ENCODE data around the gene CDK1. TPM values are rescaled to one million over a fixed set of nuclear protein-coding genes. Genes with fewer than 3 reads are reported as not detected.
A peak's percentile ranks its signal among the peaks of the same experiment; 100 is the strongest.

CDK1 gene
- total RNA-seq, 4 donors from 2014 or later: 1.8 to 5.9 (median 3.2) TPM

DNA sequence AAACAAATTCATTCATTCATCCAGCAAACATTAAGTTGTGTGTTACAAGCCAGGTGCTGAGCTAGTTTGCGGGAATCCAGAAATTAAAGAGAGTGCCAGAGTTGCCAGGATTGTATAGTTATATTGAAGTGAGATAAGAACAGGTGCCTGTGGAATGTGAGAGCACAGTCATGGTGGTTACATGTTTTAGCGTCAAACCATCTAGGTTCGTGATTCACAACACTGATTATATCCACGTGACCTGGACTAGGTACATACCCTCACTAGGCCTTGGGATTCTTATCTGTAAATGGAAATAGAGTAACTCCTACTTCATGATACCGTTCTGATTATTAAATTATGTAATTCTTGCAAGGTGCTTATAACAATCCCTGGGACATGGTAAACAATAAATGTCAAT, 24.5 kb upstream of the CDK1 start:
- intact Hi-C loops (cut with DNase I): no loop called here
- no peaks in the 10 kb centered on the region for H3K9me3 ChIP-seq
- 95 to 96% methylated on average over 5 of the region's 5 CpGs for WGBS, 2 donors
- H3K4me3 ChIP-seq (replicated peaks in 1 of 3): no peak overlapping the region
- no peaks in the 10 kb centered on the region for H3K36me3 ChIP-seq
- no peak for TF ChIP-seq POLR2A (IDR thresholded peaks at IDR 0.05)
- TF ChIP-seq, protein P1, sequence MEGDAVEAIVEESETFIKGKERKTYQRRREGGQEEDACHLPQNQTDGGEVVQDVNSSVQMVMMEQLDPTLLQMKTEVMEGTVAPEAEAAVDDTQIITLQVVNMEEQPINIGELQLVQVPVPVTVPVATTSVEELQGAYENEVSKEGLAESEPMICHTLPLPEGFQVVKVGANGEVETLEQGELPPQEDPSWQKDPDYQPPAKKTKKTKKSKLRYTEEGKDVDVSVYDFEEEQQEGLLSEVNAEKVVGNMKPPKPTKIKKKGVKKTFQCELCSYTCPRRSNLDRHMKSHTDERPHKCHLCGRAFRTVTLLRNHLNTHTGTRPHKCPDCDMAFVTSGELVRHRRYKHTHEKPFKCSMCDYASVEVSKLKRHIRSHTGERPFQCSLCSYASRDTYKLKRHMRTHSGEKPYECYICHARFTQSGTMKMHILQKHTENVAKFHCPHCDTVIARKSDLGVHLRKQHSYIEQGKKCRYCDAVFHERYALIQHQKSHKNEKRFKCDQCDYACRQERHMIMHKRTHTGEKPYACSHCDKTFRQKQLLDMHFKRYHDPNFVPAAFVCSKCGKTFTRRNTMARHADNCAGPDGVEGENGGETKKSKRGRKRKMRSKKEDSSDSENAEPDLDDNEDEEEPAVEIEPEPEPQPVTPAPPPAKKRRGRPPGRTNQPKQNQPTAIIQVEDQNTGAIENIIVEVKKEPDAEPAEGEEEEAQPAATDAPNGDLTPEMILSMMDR (IDR thresholded peaks at IDR 0.05): no peak
- DNase-seq: no peak
- H3K27me3 ChIP-seq: no peaks in the 10 kb centered on the region
- no peaks in the 10 kb centered on the region for H3K4me1 ChIP-seq
- no peak overlapping the region for H3K27ac ChIP-seq

DNA sequence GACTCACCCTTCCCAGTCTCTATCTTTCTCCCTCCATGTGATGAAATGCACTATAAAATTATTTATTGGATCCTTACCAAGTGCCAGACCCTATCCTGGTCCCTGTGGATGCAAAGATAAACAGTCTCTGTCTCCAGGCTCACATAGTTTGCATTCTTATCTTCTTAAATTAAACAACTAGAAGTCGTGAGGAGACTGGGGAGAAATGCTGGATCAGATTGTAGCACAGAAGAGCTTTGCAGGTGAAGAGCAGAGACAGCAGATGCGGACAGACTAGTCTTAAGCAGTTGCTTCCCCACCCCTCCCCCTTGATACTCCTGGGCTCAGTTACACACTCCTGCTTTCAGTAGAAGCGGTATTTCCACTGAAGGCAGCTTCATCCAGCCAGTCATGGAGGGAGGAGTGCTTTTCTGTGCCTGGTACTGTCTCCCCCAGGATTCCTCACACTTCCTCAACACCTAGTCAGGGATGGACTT, 20.8 kb upstream of the CDK1 start:
- no peak overlapping the region for H3K27ac ChIP-seq
- TF ChIP-seq POLR2A (IDR thresholded peaks at IDR 0.05): no peak
- TF ChIP-seq, protein P1 (IDR thresholded peaks at IDR 0.05): no peak
- 26 to 29% methylated on average over 3 of the region's 3 CpGs for WGBS, 2 donors
- H3K36me3 ChIP-seq: no peaks in the 10 kb centered on the region
- DNase-seq: peak in 1 of 2 donors; percentile 5
- H3K9me3 ChIP-seq: no peaks in the 10 kb centered on the region
- no peaks in the 10 kb centered on the region for H3K27me3 ChIP-seq
- H3K4me3 ChIP-seq (replicated peaks in 1 of 3): no peak overlapping the region
- no peaks in the 10 kb centered on the region for H3K4me1 ChIP-seq
- intact Hi-C loops (cut with DNase I): no loop called here

DNA sequence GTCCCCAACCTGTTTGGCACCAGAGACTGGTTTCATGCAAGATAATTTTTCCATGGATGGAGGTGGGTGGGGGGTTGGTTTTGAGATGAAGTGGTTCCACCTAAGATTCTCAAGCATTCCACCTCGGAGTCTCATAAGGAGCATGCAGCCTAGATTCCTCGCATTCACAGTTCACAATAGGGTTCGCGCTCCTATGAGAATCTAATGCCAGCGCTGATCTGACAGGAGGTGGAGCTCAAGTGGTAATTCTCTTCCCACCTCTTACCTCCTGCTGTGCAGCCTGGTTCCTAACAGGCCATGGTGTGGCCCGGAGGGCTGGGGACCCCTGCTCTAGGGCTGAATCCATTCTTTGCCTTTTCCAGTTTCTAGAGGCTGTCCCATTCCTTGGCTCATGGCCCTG, 19.1 kb upstream of the CDK1 start:
- no peaks in the 10 kb centered on the region for H3K36me3 ChIP-seq
- intact Hi-C loops (cut with DNase I): no loop called here
- WGBS, 2 donors: 91% methylated on average over 6 of the region's 6 CpGs

DNA sequence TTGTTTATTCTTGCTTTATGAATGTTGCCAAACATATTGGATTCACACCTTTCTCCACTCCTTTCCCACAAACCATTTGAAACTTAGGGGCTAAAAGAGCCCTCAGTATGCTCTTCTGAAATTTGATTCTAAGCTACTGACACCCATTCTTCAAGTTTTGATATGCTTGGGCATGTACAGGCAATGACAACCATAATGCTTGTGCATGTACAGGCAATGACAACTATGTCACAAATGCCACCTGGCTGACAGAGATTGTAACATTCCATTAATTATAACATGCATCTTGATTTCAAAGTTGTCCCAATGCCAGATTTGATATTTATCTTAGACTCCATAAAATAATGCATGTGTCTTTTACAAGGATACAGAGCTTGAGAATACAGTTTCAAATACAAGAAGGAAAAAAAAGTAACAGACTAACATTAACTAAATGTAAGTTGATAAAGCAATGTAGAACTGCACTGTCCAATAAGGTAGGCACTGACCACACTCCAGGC, 17.5 kb upstream of the CDK1 start:
- no peak for TF ChIP-seq POLR2A (IDR thresholded peaks at IDR 0.05)
- TF ChIP-seq, protein P1 (IDR thresholded peaks at IDR 0.05): no peak
- Histone ChIP-seq H3K4me3 (replicated peaks in 1 of 3) (no peak overlapping the region), H3K27ac (no peak overlapping the region), H3K36me3 (no peaks in the 10 kb centered on the region), H3K4me1 (no peaks in the 10 kb centered on the region), H3K9me3 (no peaks in the 10 kb centered on the region), H3K27me3 (no peaks in the 10 kb centered on the region)
- no peak for DNase-seq
- intact Hi-C loops (cut with DNase I): loop anchor here (10.0 kb wide), 1 partner anchor 316 kb away; no protein-coding TSS in a partner anchor

More for the DNA sequence above, 19.1 kb upstream of the CDK1 start:
- Histone ChIP-seq H3K27ac (no peak overlapping the region), H3K4me1 (no peaks in the 10 kb centered on the region), H3K27me3 (no peaks in the 10 kb centered on the region), H3K9me3 (no peaks in the 10 kb centered on the region), H3K4me3 (replicated peaks in 1 of 3) (no peak overlapping the region)
- TF ChIP-seq POLR2A (IDR thresholded peaks at IDR 0.05): no peak
- TF ChIP-seq, protein P1 (IDR thresholded peaks at IDR 0.05): no peak
- no peak for DNase-seq

DNA sequence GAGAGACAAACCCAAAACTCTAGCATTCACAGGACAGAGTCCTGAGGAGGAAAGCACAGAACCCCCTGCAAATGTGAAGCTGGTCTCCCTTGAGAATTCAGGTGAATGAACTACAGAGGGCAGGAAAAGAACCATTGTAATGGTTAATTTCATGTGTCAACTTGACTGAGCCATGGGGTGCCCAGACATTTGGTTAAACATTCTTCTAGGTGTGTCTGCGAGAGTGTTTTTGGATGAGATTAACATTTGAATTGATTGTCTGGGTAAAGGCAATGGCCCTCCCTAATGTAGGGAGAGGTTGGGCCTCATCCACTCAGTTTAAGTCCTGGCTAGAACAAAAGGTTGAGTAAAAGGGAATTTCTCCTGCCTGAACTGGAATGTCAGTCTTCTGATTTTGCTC, 15.7 kb upstream of the CDK1 start:
- TF ChIP-seq, protein P1 (IDR thresholded peaks at IDR 0.05): no peak
- TF ChIP-seq POLR2A (IDR thresholded peaks at IDR 0.05): no peak
- Histone ChIP-seq H3K36me3 (no peaks in the 10 kb centered on the region), H3K4me3 (replicated peaks in 1 of 3) (no peak overlapping the region), H3K4me1 (no peaks in the 10 kb centered on the region), H3K9me3 (no peaks in the 10 kb centered on the region), H3K27ac (no peak overlapping the region), H3K27me3 (no peaks in the 10 kb centered on the region)
- intact Hi-C loops (cut with DNase I): loop anchor here (10.0 kb wide), 1 partner anchor 318 kb away; no protein-coding TSS in a partner anchor
- DNase-seq: no peak
- 85 to 100% methylated on average over 1 of the region's 1 CpG for WGBS, 2 donors

Data from thyroid gland (tissue), 4 donors.